GM12878 (cell line): Measurements from ENCODE around the gene POLN.

ENCODE experiments used
- CTCF ChIP-seq, 3 experiments: IDR thresholded peaks in 2 of 3; conservative IDR thresholded peaks in 1 of 3; 2 replicates each; pipeline ENCODE4 v1.5.1; 2011; ENCODE audit warnings: low read depth in 3 of 3, low read length in 3 of 3, mild to moderate bottlenecking in 3 of 3, control low read depth in 2 of 3, moderate library complexity in 2 of 3, inconsistent platforms in 1 of 3, mixed read lengths in 1 of 3; ENCODE audit not compliant: control insufficient read depth in 2 of 3, insufficient read depth in 1 of 3; ENCODE audit errors: extremely low read depth in 1 of 3
- HDGF ChIP-seq: fragments of 450-650 bp; IDR thresholded peaks from 2 replicates; pipeline ENCODE4 v1.6.1; 2016; ENCODE audit warnings: antibody characterized with exemption
- PML ChIP-seq: IDR thresholded peaks from 2 replicates; pipeline ENCODE4 v1.6.1; 2012; ENCODE audit warnings: low read length, inconsistent platforms
- POLR2A ChIP-seq: IDR thresholded peaks from 2 replicates; pipeline ENCODE4 v1.6.1; 2011; ENCODE audit warnings: low read depth, mild to moderate bottlenecking, low read length
- SRF ChIP-seq, 2 experiments: IDR thresholded peaks; 2 replicates each; pipeline ENCODE4 v1.6.1; 2011; ENCODE audit warnings: low read depth in 2 of 2, low read length in 2 of 2, mild to moderate bottlenecking in 1 of 2, moderate library complexity in 1 of 2
- USF2 ChIP-seq: IDR thresholded peaks from 2 replicates; pipeline ENCODE4 v1.6.1; 2011; ENCODE audit warnings: low read depth, low read length, improper control_type of control experiment, borderline replicate concordance
- ZNF207 ChIP-seq: fragments of 450-650 bp; IDR thresholded peaks from 2 replicates; pipeline ENCODE4 v1.6.1; 2014; ENCODE audit warnings: antibody characterized with exemption, mild to moderate bottlenecking, borderline replicate concordance
- TF ChIP-seq, protein P1 (sequence below): fragments of 450-650 bp; IDR thresholded peaks from 2 replicates; pipeline ENCODE4 v1.6.1; 2017; ENCODE audit warnings: mild to moderate bottlenecking

DNA sequence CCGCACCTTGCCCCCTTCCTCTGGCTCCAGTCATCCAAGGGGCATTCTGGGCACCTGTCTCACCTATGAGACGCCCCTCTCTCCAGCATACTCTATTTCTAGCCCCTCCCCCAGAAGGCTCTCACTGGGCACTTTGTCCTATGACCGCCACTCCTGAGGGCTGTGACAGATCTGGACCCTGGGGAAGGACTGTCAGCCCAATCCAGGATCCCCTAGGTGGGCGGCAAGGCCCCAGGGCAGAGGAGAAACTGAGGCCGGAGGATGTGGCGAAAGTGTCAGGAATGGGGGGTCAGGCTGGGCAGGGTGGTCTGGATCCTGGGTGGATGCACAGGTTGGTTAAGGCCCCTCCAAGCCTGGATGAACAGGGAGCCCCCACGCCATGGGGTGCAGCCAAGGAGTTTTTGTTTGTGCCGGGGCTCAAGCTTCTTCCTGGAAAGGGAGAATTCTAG lies 198.9 kb downstream of the POLN start:
- TF ChIP-seq HDGF (no peak), CTCF (IDR thresholded peaks at IDR 0.05 in 2 of 3, conservative IDR thresholded peaks at IDR 0.05 in 1 of 3; ENCODE audit: control insufficient read depth in 2 of 3, extremely low read depth in 1 of 3, insufficient read depth in 1 of 3, low read depth in 3 of 3, low read length in 3 of 3) (no peak), SRF (IDR thresholded peaks at IDR 0.05; ENCODE audit: low read depth in 2 of 2, low read length in 2 of 2) (no peak), ZNF207 (no peak), USF2 (no peak), POLR2A (no peak), PML (no peak)
- TF ChIP-seq, protein P1, sequence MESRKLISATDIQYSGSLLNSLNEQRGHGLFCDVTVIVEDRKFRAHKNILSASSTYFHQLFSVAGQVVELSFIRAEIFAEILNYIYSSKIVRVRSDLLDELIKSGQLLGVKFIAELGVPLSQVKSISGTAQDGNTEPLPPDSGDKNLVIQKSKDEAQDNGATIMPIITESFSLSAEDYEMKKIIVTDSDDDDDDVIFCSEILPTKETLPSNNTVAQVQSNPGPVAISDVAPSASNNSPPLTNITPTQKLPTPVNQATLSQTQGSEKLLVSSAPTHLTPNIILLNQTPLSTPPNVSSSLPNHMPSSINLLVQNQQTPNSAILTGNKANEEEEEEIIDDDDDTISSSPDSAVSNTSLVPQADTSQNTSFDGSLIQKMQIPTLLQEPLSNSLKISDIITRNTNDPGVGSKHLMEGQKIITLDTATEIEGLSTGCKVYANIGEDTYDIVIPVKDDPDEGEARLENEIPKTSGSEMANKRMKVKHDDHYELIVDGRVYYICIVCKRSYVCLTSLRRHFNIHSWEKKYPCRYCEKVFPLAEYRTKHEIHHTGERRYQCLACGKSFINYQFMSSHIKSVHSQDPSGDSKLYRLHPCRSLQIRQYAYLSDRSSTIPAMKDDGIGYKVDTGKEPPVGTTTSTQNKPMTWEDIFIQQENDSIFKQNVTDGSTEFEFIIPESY: no peak
